HepG2 (cell line): ENCODE data around the gene PPP1CA. TPM values are rescaled to one million over a fixed set of nuclear protein-coding genes. Genes with fewer than 3 reads are reported as not detected.

ENCODE experiments used
- ATF7 ChIP-seq, 2 experiments: fragments of 450-650 bp in 1 of 2; sonication (generic) in 1 of 2; formaldehyde crosslinking in 1 of 2; IDR thresholded peaks; 2 replicates each; pipeline versions ENCODE4 v1.4.0 to v1.6.1; 2016 to 2020; ENCODE audit warnings: antibody characterized with exemption in 1 of 2, mild to moderate bottlenecking in 1 of 2, missing genetic modification reagents in 1 of 2
- GATA4 ChIP-seq: sonication (generic); IDR thresholded peaks from 2 replicates; pipeline ENCODE4 v1.6.1; 2016; ENCODE audit warnings: antibody characterized with exemption, low read depth, borderline replicate concordance
- HNRNPUL1 ChIP-seq: fragments of 200-400 bp; formaldehyde crosslinking; IDR thresholded peaks from 2 replicates; pipeline ENCODE4 v1.6.1; 2017; ENCODE audit warnings: low read depth, mild to moderate bottlenecking, low read length, moderate library complexity
- RFXAP ChIP-seq: sonication (generic); formaldehyde crosslinking; IDR thresholded peaks from 2 replicates; pipeline ENCODE4 v1.4.0; 2020; ENCODE audit warnings: missing genetic modification reagents, borderline replicate concordance
- SIX4 ChIP-seq: sonication (generic); formaldehyde crosslinking; IDR thresholded peaks from 2 replicates; pipeline ENCODE4 v1.4.0; 2020; ENCODE audit warnings: missing genetic modification reagents
- ZC3H13 ChIP-seq: sonication (generic); formaldehyde crosslinking; IDR thresholded peaks from 2 replicates; pipeline ENCODE4 v1.8.1; 2023; ENCODE audit warnings: mild to moderate bottlenecking, missing genetic modification reagents, moderate library complexity
- ZFY ChIP-seq: sonication (generic); formaldehyde crosslinking; IDR thresholded peaks from 2 replicates; pipeline ENCODE4 v1.4.0; 2020; ENCODE audit warnings: missing genetic modification reagents
- ZNF143 ChIP-seq: sonication (generic); formaldehyde crosslinking; IDR thresholded peaks from 2 replicates; pipeline ENCODE4 v1.4.0; 2020; ENCODE audit warnings: missing genetic modification reagents
- ZNF605 ChIP-seq: sonication (generic); formaldehyde crosslinking; IDR thresholded peaks from 2 replicates; pipeline ENCODE4 v1.8.0; 2022; ENCODE audit warnings: mild to moderate bottlenecking, missing genetic modification reagents
- ZNF780A ChIP-seq: sonication (generic); formaldehyde crosslinking; IDR thresholded peaks from 2 replicates; pipeline ENCODE4 v1.8.0; 2022; ENCODE audit warnings: mild to moderate bottlenecking, missing genetic modification reagents, moderate library complexity
- polyA plus RNA-seq, 8 experiments: library from polyadenylated mRNA; depleted of rRNA in 3 of 8; stranded (reverse) in 7 of 8; unstranded in 1 of 8; fragments of >200 nt; fragmentation: Illumina TruSeq in 4 of 8; extraction: Trizol in 4 of 8; gene quantifications; 2 replicates each; pipeline versions ENCODE4 v1.2.1 to v1.2.3, GENCODE V29; 2011 to 2016; ENCODE audit warnings: low read depth in 4 of 8, missing spikeins in 1 of 8, mixed read lengths in 1 of 8; ENCODE audit not compliant: insufficient read depth in 1 of 8
- total RNA-seq, 5 experiments: library from RNA; depleted of rRNA; stranded (reverse); fragments of >200 nt; fragmentation: Illumina TruSeq; extraction: Trizol; gene quantifications; 2 replicates each; pipeline ENCODE4 v1.2.3, GENCODE V29; 2016; ENCODE audit warnings: low read depth in 1 of 5
- TF ChIP-seq, protein P1 (sequence below): sonication (generic); formaldehyde crosslinking; conservative IDR thresholded peaks from 2 replicates; pipeline ENCODE4 v1.5.0; 2020; ENCODE audit warnings: missing genetic modification reagents
- TF ChIP-seq, protein P2 (sequence below): sonication (generic); formaldehyde crosslinking; IDR thresholded peaks from 2 replicates; pipeline ENCODE4 v1.8.0; 2022; ENCODE audit warnings: mild to moderate bottlenecking, missing genetic modification reagents
- TF ChIP-seq, protein P3 (sequence below): sonication (generic); formaldehyde crosslinking; IDR thresholded peaks from 2 replicates; pipeline ENCODE4 v1.8.0; 2022; ENCODE audit warnings: missing genetic modification reagents, low read depth, mild to moderate bottlenecking, borderline replicate concordance
- TF ChIP-seq, protein P4 (sequence below): sonication (generic); formaldehyde crosslinking; IDR thresholded peaks from 2 replicates; pipeline ENCODE4 v1.4.0; 2020; ENCODE audit warnings: missing genetic modification reagents
- TF ChIP-seq, protein P5 (sequence below): sonication (generic); formaldehyde crosslinking; conservative IDR thresholded peaks from 2 replicates; pipeline ENCODE4 v1.8.0; 2022; ENCODE audit warnings: missing genetic modification reagents
- TF ChIP-seq, protein P6 (sequence below): sonication (generic); formaldehyde crosslinking; IDR thresholded peaks from 2 replicates; pipeline ENCODE4; 2020; ENCODE audit warnings: missing genetic modification reagents, mild to moderate bottlenecking, borderline replicate concordance

Gene PPP1CA
- total and polyA plus RNA-seq, 2 of the 13 experiments (the other 11 are each of a cell fraction or from before 2014, with no cell fraction given): 149 to 170 TPM

DNA sequence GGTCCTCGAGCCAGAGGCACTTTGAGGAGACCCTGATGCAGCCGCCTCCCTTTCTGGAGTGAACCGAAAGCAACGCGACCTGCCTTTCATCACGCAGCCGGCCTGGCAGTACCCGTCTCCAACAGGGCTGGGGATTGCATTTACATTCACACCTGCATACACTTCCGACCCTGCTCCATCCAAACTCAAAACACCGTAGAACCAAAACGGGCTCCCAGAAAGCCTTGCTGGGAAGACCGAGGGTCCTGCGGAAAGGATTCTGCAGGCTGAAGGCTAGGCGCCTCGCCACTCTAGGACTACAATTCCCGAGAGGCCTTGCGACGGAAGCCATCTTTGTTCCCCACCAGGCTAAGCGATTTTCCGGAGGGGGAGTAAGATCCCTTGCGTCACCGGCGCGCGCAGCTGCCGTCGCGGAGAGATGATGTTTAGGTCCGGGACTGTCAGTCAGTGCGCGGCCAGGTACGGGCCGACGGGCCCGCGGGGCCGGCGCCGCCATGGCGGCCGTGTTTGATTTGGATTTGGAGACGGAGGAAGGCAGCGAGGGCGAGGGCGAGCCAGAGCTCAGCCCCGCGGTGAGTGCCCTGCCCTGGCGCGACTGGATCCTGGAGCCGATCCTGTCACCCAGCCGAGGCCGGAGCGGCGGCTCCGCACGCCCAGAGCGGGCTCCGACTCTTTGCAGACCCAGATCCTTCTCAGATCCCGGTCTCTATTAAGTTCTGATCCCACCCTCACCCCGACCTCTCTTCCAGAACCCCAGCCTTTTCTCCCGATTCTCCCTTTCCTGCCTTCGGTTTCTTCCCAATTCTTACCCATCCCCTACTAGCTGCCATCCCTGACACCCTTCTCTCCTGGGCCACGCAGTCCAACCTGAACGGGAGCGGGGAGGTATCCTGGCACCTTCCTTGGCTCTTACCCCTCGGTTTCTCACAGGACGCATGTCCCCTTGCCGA lies 26.7 kb upstream of the PPP1CA start, which contains the start of gene RPS6KB2 (continued):
- peak; percentile 94 for TF ChIP-seq ZFY (CRISPR knock-in tag)
- TF ChIP-seq, protein P1, sequence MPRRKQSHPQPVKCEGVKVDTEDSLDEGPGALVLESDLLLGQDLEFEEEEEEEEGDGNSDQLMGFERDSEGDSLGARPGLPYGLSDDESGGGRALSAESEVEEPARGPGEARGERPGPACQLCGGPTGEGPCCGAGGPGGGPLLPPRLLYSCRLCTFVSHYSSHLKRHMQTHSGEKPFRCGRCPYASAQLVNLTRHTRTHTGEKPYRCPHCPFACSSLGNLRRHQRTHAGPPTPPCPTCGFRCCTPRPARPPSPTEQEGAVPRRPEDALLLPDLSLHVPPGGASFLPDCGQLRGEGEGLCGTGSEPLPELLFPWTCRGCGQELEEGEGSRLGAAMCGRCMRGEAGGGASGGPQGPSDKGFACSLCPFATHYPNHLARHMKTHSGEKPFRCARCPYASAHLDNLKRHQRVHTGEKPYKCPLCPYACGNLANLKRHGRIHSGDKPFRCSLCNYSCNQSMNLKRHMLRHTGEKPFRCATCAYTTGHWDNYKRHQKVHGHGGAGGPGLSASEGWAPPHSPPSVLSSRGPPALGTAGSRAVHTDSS: peak; percentile 98
- no peak for TF ChIP-seq HNRNPUL1
- TF ChIP-seq, protein P2, sequence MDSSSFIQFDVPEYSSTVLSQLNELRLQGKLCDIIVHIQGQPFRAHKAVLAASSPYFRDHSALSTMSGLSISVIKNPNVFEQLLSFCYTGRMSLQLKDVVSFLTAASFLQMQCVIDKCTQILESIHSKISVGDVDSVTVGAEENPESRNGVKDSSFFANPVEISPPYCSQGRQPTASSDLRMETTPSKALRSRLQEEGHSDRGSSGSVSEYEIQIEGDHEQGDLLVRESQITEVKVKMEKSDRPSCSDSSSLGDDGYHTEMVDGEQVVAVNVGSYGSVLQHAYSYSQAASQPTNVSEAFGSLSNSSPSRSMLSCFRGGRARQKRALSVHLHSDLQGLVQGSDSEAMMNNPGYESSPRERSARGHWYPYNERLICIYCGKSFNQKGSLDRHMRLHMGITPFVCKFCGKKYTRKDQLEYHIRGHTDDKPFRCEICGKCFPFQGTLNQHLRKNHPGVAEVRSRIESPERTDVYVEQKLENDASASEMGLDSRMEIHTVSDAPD (CRISPR knock-in tag): no peak
- TF ChIP-seq ZNF780A (CRISPR knock-in tag): no peak
- TF ChIP-seq ZNF605 (CRISPR knock-in tag): peak; percentile 45; the same call in 1 of the 2 replicates
- TF ChIP-seq, protein P3, sequence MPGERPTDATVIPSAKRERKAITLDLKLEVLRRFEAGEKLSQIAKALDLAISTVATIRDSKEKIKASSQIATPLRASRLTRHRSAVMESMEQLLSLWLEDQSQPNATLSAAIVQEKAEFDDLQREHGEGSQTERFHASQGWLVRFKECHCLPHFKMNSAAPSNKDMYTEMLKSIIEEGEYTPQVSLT (CRISPR knock-in tag): no peak
- TF ChIP-seq RFXAP: peak; percentile 94
- no peak; the same call in 1 of the 2 replicates for TF ChIP-seq SIX4 (CRISPR knock-in tag)
- TF ChIP-seq, protein P4, sequence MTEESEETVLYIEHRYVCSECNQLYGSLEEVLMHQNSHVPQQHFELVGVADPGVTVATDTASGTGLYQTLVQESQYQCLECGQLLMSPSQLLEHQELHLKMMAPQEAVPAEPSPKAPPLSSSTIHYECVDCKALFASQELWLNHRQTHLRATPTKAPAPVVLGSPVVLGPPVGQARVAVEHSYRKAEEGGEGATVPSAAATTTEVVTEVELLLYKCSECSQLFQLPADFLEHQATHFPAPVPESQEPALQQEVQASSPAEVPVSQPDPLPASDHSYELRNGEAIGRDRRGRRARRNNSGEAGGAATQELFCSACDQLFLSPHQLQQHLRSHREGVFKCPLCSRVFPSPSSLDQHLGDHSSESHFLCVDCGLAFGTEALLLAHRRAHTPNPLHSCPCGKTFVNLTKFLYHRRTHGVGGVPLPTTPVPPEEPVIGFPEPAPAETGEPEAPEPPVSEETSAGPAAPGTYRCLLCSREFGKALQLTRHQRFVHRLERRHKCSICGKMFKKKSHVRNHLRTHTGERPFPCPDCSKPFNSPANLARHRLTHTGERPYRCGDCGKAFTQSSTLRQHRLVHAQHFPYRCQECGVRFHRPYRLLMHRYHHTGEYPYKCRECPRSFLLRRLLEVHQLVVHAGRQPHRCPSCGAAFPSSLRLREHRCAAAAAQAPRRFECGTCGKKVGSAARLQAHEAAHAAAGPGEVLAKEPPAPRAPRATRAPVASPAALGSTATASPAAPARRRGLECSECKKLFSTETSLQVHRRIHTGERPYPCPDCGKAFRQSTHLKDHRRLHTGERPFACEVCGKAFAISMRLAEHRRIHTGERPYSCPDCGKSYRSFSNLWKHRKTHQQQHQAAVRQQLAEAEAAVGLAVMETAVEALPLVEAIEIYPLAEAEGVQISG (CRISPR knock-in tag): peak; percentile 95
- 0 out of 2 replicates have a peak, but pooled peaks have one; percentile 40 for TF ChIP-seq GATA4
- no peak for TF ChIP-seq ZC3H13 (CRISPR knock-in tag)
- TF ChIP-seq ZNF143: peak; percentile 99
- TF ChIP-seq, protein P5, sequence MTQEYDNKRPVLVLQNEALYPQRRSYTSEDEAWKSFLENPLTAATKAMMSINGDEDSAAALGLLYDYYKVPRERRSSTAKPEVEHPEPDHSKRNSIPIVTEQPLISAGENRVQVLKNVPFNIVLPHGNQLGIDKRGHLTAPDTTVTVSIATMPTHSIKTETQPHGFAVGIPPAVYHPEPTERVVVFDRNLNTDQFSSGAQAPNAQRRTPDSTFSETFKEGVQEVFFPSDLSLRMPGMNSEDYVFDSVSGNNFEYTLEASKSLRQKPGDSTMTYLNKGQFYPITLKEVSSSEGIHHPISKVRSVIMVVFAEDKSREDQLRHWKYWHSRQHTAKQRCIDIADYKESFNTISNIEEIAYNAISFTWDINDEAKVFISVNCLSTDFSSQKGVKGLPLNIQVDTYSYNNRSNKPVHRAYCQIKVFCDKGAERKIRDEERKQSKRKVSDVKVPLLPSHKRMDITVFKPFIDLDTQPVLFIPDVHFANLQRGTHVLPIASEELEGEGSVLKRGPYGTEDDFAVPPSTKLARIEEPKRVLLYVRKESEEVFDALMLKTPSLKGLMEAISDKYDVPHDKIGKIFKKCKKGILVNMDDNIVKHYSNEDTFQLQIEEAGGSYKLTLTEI: no peak
- peak; percentile 16; the same call in 1 of the 2 replicates for TF ChIP-seq ATF7 (IDR thresholded peaks at IDR 0.05)
- TF ChIP-seq ATF7 (CRISPR knock-in tag; IDR thresholded peaks at IDR 0.05): 0 out of 2 replicates have a peak, but pooled peaks have one; percentile 64
- TF ChIP-seq, protein P6, sequence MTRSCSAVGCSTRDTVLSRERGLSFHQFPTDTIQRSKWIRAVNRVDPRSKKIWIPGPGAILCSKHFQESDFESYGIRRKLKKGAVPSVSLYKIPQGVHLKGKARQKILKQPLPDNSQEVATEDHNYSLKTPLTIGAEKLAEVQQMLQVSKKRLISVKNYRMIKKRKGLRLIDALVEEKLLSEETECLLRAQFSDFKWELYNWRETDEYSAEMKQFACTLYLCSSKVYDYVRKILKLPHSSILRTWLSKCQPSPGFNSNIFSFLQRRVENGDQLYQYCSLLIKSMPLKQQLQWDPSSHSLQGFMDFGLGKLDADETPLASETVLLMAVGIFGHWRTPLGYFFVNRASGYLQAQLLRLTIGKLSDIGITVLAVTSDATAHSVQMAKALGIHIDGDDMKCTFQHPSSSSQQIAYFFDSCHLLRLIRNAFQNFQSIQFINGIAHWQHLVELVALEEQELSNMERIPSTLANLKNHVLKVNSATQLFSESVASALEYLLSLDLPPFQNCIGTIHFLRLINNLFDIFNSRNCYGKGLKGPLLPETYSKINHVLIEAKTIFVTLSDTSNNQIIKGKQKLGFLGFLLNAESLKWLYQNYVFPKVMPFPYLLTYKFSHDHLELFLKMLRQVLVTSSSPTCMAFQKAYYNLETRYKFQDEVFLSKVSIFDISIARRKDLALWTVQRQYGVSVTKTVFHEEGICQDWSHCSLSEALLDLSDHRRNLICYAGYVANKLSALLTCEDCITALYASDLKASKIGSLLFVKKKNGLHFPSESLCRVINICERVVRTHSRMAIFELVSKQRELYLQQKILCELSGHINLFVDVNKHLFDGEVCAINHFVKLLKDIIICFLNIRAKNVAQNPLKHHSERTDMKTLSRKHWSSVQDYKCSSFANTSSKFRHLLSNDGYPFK (CRISPR knock-in tag): peak; percentile 89; the same call in 1 of the 2 replicates
